Keratinocyte (primary cell): Measurements from ENCODE around the gene ANO3.

ENCODE experiments used
- EZH2 ChIP-seq: IDR thresholded peaks from one replicate; pipeline ENCODE4 v1.6.1; 2012; ENCODE audit warnings: inconsistent platforms, mild to moderate bottlenecking, low read length, moderate library complexity
- TF ChIP-seq, protein P1 (sequence below), 3 experiments: IDR thresholded peaks in 1 of 3; conservative IDR thresholded peaks in 1 of 3; optimal IDR thresholded peaks in 1 of 3; 2 replicates in 2 of 3; 3 replicates in 1 of 3; pipeline versions ENCODE3 to v1.5.1; 2011; ENCODE audit warnings: low read length in 3 of 3, mild to moderate bottlenecking in 3 of 3, moderate library complexity in 2 of 3, control low read depth in 1 of 3, inconsistent platforms in 1 of 3; ENCODE audit not compliant: insufficient read depth in 2 of 3; ENCODE audit errors: extremely low read depth in 1 of 3

- TF ChIP-seq, protein P1, sequence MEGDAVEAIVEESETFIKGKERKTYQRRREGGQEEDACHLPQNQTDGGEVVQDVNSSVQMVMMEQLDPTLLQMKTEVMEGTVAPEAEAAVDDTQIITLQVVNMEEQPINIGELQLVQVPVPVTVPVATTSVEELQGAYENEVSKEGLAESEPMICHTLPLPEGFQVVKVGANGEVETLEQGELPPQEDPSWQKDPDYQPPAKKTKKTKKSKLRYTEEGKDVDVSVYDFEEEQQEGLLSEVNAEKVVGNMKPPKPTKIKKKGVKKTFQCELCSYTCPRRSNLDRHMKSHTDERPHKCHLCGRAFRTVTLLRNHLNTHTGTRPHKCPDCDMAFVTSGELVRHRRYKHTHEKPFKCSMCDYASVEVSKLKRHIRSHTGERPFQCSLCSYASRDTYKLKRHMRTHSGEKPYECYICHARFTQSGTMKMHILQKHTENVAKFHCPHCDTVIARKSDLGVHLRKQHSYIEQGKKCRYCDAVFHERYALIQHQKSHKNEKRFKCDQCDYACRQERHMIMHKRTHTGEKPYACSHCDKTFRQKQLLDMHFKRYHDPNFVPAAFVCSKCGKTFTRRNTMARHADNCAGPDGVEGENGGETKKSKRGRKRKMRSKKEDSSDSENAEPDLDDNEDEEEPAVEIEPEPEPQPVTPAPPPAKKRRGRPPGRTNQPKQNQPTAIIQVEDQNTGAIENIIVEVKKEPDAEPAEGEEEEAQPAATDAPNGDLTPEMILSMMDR (optimal IDR thresholded peaks at IDR 0.05 in 1 of 3, IDR thresholded peaks at IDR 0.05 in 1 of 3, conservative IDR thresholded peaks at IDR 0.05 in 1 of 3; ENCODE audit: extremely low read depth in 1 of 3, insufficient read depth in 2 of 3, low read length in 3 of 3), result no peak
- no peak for TF ChIP-seq EZH2
These were observed 125.7 kb downstream of the ANO3 start for GRCh38 chr11:26457636-26458035.
